RWPE2 (cell line): Measurements from ENCODE around the gene APCDD1L.

Experiments used
- ATAC-seq: fragments of 200-7000 bp; cut with Tn5 transposase; 3 replicates; pipeline ENCODE4 v1.9.1; 2021; ENCODE audit warnings: low read depth
- DNase-seq: peaks from one replicate; pipeline ENCODE4 v3.0.0-alpha.2; 2020; ENCODE audit warnings: low spot score
- H3K27ac ChIP-seq: fragments of 450-650 bp; 2 replicates; pipeline ENCODE4 v1.5.1; 2017; ENCODE audit warnings: mild to moderate bottlenecking; ENCODE audit not compliant: poor library complexity, severe bottlenecking
- H3K27me3 ChIP-seq: fragments of 250-450 bp; sonication (Bioruptor Pico); 2 replicates; pipeline ENCODE4 v1.5.1; 2021; ENCODE audit warnings: mild to moderate bottlenecking, moderate library complexity; ENCODE audit not compliant: insufficient read depth, poor library complexity, severe bottlenecking
- H3K36me3 ChIP-seq: fragments of 250-450 bp; sonication (Bioruptor Pico); 2 replicates; pipeline ENCODE4 v1.5.1; 2020; ENCODE audit warnings: low read depth, mild to moderate bottlenecking, moderate library complexity
- H3K4me1 ChIP-seq: fragments of 250-450 bp; sonication (Bioruptor Pico); 2 replicates; pipeline ENCODE4 v1.5.1; 2021; ENCODE audit warnings: mild to moderate bottlenecking, moderate library complexity; ENCODE audit not compliant: insufficient read depth, poor library complexity, severe bottlenecking
- H3K4me3 ChIP-seq: fragments of 250-450 bp; sonication (Bioruptor Pico); 2 replicates; pipeline ENCODE4 v1.5.1; 2021; ENCODE audit warnings: mild to moderate bottlenecking, moderate library complexity; ENCODE audit not compliant: severe bottlenecking
- H3K9me3 ChIP-seq: fragments of 250-450 bp; sonication (Bioruptor Pico); 2 replicates; pipeline ENCODE4 v1.5.1; 2021; ENCODE audit warnings: mild to moderate bottlenecking, moderate library complexity; ENCODE audit not compliant: severe bottlenecking
- CTCF ChIP-seq: fragments of 450-650 bp; IDR thresholded peaks from one replicate; pipeline ENCODE4 v1.5.1; 2017; ENCODE audit warnings: mild to moderate bottlenecking, moderate library complexity; ENCODE audit not compliant: poor library complexity, severe bottlenecking

APCDD1L gene

GRCh38 chr20:58482416-58482815 is 32.8 kb downstream of the APCDD1L start:
- Histone ChIP-seq H3K4me1 (no peaks in the 10 kb centered on the region), H3K4me3 (no peak overlapping the region), H3K27ac (no peak overlapping the region), H3K36me3 (no peaks in the 10 kb centered on the region), H3K27me3 (no peaks in the 10 kb centered on the region), H3K9me3 (peaks cover 23% of the 10 kb centered on the region)
- TF ChIP-seq CTCF, result no peak
- ATAC-seq (no peak), DNase-seq (no peak)

GRCh38 chr20:58481481-58482021 is 33.6 kb downstream of the APCDD1L start:
- DNase-seq, result peak; percentile 76
- Histone ChIP-seq H3K4me1 (no peaks in the 10 kb centered on the region), H3K9me3 (peaks cover 22% of the 10 kb centered on the region)

GRCh38 chr20:58480551-58481336 is 34.5 kb downstream of the APCDD1L start:
- ATAC-seq, result no peak
- Histone ChIP-seq H3K9me3 (peaks cover 14% of the 10 kb centered on the region), H3K4me1 (no peaks in the 10 kb centered on the region), H3K36me3 (no peaks in the 10 kb centered on the region), H3K4me3 (no peak overlapping the region), H3K27ac (no peak overlapping the region), H3K27me3 (no peaks in the 10 kb centered on the region)
- TF ChIP-seq CTCF, result no peak
- DNase-seq, result no peak

More at GRCh38 chr20:58481481-58482021, 33.6 kb downstream of the APCDD1L start:
- TF ChIP-seq CTCF, result peak; percentile 74
- peak; percentile 44; the same call in 2 of the 3 replicates for ATAC-seq
- H3K36me3 ChIP-seq, result no peaks in the 10 kb centered on the region
- no peak overlapping the region for H3K27ac ChIP-seq
- H3K27me3 ChIP-seq, result no peaks in the 10 kb centered on the region
- H3K4me3 ChIP-seq, result no peak overlapping the region

- no peak for ATAC-seq
- no peak for TF ChIP-seq CTCF
Measured at GRCh38 chr20:58479726-58480440, 35.3 kb downstream of the APCDD1L start.

More at GRCh38 chr20:58479726-58480440, 35.3 kb downstream of the APCDD1L start:
- H3K9me3 ChIP-seq, result peaks cover 12% of the 10 kb centered on the region
- no peaks in the 10 kb centered on the region for H3K4me1 ChIP-seq
- DNase-seq, result no peak
- no peaks in the 10 kb centered on the region for H3K27me3 ChIP-seq
- no peak overlapping the region for H3K4me3 ChIP-seq
- no peaks in the 10 kb centered on the region for H3K36me3 ChIP-seq
- H3K27ac ChIP-seq, result no peak overlapping the region
